GM19463 (cell line): ENCODE measurements around the gene RIMBP2.

Experiments used
- ATAC-seq: cut with Tn5 transposase; IDR thresholded peaks from one replicate; pipeline ENCODE4 v1.9.1; 2021; ENCODE audit warnings: mild to moderate bottlenecking, moderate library complexity; ENCODE audit not compliant: unreplicated experiment

RIMBP2 gene

DNA sequence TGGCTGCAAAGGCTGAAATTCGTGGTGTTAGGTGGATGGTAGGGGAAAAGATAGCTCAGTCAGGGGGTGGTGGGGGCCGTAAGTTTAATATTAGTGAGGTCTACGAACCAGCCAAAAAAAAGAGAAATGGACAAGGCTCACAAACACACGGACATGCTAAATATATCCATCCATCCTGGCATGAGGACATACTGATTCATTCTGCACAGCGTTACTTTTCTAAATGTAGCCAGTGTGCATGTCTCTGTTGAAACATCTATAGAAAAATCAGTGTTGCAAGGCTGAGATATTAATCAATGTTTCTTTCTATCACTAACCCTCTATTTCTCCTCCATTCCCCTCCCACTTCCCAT is 227.8 kb downstream of the RIMBP2 start:
- ATAC-seq = no peak

DNA sequence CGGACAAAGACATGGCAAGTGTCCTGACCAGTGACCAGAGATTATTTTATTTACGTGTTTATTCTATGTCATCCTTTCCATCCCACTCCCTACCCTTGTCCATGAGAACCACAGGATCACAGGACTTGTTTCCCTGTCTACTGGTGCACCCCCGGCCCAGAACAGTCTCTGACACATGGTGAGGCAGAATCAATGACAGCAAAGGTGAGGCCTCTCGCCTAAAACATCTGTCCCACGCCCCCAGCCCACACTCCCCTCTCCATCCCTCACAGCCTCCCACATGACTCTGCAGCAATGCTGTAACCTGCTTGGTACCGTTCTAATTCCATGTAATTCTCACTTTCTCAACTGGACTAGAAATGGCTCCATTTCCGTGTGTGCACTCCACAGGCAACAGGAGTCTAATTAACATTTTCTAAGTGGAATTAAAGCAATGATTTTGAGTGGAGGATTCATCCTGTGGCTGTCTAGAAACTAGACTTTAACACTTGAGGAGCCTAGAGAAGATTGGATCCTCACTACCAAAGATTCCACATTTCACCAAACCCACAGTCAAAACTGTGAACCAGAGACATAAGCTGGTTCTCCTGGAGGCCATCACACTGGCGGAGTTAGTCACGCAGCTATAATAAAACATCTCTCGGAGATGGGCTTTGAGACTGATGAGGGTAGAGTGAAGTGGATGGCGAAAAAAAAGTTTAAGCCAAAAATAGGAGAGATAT is 228.3 kb downstream of the RIMBP2 start:
- ATAC-seq = no peak

DNA sequence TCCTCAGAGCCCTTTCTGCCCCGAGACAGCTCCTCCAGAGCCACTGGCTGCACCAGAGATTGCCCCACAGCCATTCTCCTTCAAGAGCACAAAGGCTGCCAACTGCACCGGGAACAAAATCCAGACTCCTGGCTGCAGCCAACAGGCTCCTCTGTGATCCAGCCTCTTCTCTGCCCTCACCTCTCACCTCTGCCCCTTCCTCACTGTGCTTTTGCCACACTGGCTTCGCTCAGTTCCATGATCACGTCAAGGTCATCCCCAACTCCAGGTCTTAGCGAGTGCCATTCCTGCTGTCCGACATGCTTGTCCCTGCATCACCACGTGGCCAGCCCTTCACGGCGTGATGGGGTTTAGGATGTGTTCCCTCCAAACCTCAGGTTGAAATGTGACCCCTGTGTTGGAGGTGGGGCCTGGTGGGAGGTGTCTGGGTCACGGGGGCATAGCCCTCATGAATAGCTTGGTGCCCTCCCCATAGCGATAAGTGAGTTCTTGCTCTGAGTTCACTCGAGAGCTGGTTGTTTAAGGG is 229.1 kb downstream of the RIMBP2 start:
- ATAC-seq = no peak

DNA sequence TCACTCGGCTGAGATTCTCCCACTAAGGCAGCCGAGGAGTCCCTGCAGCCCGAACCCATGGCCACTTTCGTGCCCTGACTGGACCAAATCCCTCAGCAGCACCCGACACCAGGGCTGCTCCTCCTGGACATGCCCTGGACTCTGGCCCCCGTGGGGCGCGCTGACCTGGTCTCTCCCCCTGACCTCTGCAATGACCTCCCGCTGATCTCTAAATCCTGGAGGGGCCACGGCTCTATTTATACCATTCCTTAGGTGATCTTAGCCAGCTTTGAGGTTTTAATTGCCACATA is 230.0 kb downstream of the RIMBP2 start:
- no peak for ATAC-seq

DNA sequence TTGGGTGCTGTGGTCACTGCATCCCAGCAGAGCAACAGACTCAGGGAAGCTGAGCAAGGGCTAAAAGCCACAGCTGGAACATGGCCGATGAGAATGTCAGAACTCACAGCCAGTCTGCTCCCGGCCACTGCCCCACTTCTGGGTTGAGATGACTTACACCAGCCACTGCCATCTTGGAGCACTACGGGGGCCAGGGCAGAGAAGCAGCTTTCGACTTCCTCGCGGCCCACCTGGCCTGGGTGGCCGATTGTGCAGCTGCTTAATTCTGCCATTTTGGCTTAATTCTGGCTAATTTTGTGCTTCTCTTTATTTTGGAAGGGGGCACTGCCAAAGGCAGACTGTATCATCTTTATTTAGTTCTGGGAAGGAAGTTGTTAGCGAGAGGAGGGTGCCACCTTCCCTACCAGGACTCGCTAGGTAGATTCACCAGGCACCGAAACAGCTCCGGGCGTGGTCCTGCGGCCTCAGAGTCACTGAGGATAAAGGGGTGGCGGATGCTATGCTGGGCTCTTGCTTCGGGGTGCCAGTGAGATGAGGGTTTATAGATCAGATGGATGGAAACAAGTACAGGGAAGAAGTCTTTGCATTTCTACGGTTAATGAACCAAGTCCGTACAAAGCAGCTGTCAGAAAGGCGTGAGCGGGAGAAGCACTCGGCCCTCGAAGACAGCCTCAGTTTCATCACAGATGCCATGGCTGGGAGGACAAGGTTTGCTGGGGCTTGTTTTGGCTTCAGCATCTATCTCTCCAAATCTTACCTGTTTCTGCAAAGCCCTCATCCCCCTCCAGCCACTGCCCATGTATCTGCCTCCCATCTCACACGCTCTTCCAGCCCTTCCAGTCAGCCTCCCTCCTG is 230.6 kb downstream of the RIMBP2 start:
- no peak for ATAC-seq

DNA sequence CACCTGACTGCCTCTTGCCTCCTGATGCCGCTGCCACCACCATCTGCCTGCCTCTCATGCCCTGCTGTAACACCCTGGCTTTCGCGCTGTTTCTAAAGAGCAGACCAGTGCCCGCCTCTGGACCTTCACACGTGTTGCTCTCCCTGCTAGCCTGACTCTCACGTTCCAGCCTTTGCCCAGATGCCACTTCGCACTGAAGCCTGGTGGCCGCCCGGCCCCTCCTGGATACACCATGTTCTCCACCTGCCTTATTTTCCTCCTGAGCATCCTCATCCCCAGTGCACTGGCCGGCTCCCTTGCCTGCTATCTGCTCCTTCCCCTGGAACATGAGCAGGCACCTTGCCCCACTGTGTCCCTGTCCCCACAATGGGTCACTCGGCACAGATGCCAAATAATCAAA is 231.9 kb downstream of the RIMBP2 start:
- ATAC-seq = no peak

DNA sequence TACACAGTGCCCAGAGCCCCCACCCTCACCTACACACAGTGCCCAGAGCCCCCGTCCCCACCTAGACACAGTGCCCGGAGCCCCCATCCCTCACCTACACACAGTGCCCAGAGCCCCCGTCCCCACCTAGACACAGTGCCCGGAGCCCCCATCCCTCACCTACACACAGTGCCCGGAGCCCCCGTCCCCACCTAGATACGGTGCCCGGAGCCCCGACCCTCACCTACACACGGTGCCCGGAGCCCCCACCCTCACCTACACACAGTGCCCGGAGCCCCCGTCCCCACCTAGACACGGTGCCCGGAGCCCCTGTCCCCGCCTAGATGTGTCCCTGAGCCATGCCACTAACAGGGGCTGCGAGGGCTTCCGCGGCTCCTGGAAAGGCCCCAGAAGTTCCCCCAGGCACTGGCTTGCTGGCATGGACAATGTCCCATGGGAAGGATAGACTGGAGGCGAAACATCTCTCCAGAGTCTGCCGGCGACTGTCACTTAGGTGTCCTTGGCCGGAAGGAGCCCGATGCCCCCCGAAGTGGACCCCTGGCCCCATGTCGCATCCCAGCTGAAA is 232.4 kb downstream of the RIMBP2 start:
- ATAC-seq = no peak

DNA sequence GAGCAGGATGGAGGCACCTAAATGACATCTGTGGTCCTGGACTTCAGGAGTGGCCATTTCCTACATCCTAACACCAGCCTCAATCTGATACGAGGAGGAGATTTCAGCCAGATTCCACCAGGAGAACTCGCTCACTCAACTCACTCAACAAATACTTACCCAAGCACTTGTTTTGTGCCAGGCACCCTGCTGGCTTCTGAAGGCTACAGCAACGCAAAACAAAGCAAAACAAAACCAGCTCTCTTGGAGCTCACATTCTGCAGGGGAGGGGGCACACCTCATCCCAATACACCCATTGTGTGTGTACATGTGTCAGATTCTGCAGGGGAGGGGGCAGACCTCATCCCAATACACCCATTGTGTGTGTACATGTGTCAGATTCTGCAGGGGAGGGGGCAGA is 233.7 kb downstream of the RIMBP2 start:
- ATAC-seq = no peak

DNA sequence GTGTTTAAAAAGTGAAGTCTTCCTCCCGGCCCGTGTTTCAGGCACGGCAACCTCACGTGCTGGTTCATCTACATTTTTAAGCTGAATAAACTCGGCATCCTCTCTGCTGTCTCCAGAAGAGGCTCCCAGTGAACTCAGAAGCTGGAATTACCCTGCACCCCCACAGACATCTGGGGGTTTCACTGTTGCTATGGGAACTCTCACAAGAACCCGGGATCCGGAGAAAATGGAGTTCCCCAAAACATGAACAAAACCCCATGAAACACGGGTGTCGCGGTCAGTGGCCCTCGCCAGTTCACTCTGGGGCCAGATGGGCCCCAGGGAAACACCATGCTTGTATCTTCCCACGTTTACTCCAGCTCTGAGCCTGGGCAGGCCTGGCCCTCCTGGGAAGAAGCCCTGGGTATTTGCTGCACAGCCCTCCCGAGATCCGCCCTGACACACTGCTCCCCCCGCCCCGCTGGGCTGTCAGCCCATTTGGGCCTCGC is 234.7 kb downstream of the RIMBP2 start:
- ATAC-seq = no peak

DNA sequence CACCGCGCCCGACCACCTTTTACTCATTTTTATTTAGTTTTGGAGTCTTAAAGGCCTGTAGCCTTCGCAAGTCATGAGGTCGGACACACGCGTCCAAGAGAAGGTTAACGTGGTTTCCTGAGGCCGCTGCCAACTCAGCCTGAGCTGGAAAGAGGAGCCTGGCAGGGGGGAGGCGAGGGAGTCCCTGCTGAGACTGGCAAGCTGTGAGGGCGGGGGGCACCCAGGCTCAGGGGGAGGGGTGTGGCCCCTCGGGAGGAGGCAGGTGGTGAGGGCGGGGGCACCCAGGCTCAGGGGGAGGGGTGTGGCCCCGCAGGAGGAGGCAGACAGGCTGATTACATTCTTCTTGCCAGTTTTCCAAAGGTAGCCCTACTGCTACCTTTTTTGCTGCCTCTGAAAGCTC is 235.2 kb downstream of the RIMBP2 start:
- ATAC-seq = no peak

DNA sequence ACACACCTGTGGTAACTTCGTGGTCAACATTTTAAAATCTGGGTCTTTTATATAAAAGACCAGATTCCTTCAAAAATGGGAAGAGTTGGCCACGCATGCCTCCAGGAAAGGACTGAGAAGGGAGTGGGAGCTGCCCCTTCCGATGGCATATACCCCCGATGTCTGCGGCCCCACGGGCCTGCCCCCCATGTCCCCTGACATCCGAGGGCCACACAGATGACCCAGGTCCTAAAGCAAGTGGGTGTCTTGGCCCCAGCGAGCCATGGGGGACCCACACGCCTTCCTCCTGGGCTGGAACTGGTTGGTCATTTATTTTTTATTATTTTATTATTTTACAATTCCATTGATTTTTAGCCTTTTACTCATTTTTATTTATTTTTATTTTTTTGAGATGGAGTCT is 235.9 kb downstream of the RIMBP2 start:
- ATAC-seq = no peak

DNA sequence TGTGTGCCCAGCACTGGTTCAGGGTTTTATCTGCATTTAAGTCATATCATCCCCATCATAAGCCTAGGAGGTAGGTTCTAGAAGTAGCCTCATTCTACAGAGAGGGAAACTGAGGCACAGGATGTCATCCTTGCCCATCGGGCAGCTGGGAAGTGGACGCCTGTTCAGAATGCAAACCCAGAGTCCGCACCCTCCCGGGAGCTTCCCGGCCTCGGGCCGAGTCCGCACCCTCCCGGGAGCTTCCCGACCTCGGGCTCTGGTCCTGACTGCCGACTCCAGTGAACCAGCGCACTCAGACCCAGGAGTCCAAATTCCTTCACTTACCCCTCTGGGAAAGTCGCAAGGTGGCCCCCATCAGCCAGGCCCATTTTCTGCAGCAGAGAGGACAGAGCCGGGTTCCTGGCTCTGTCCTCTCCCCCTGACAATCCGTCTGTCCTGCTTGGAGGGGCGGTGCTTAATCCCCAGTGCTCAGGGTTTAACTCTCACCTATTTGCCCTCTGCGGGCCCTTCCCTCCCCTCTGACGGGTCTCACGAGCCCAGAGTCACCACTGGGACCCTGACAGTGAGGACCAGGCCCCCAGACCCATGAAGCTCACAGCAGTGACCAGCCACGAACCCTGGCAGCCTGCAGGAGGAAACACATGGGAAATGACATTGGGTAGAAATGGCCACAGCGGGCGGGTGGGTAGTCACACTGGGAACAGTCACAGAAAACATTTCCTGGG is 236.5 kb downstream of the RIMBP2 start:
- no peak for ATAC-seq

DNA sequence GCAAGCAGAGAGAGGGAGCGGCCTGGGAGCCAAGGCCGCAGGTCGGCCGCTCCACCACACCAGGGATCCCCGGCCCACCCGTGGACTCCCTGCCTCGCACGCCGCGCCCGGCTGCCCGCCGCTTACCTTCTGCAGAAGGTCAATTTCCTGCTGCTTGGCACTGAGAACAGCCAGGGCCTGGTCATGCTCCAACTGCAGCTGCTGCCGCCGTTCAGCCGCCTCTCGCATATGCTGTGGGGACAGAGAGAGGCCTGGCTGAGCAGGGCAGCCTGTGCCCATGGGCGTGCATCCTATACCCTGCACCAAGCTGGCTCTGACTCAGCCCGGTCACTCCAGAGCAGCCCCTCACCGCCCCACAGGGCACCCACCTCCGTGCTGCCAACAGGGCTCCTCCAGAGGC is 237.3 kb downstream of the RIMBP2 start:
- ATAC-seq = no peak

DNA sequence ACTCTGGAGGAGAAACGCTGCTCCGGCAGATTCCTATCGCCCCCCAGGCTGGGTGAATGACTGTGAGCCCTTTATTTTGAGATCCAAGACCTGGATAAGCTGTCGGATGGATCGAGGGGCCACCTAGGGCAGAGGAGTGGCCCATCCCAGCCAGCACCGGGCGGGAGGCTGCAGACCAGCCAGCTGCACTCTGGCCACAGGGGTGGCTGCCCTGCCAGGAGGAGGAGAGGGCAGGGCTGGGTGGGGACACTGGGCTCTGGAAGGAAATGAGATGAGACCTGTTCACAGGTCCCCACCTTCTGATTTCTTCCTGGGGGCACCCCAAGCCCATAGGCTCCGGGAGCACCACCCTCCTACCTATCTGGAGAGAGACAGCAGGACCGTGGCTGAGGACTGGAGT is 238.4 kb downstream of the RIMBP2 start:
- no peak for ATAC-seq

DNA sequence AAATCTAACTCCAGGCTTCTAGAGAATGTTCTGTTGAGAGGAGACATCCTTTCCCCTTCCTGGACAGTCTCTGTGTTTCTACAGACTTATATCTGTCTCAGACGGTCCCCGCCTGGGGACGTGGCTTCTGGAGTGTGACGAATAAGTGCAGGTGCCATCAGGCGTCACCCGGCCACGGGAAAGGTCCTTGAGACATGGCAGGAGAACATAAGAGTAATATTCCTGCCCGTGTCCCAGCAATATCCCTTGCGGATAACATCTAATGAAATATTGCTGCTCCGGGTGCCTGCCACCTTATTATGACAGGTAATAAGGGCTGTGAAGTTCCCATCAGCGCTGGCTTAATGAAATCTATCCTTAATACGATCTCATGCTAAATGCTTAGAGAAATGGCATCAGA is 238.8 kb downstream of the RIMBP2 start:
- ATAC-seq = no peak

DNA sequence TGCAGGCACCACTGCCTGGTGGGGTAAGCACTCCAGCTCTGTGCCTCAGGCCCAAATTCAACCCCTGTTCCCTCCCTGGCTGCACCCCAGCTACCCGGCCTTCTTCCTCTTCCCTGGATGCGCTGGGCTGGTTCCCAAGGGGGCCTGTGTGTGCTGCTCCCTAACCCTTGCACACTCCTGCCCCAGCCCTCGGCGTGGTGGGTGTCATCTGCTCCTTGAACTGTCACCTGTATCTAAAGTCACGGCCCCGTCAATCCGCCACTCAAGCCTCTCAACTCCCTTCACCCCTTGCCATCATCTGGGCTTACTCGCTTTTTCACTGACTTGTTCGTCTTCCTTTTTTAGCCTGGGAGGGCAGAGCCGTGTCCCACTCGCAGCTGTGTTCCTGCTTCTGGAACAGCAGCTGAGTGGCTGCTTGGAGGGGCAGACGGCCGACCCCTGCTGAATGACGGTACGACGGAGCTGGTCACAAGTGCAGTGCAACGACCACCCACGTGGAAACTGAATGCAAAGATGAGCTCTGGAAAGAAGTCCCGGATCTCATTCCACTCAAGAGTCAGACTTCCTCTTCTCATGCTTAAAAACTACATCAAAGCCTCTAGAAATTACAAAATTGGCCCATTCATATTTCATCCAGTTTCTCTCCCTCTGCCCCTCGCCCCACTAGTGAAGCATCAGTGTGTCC is 239.5 kb downstream of the RIMBP2 start:
- ATAC-seq = no peak

DNA sequence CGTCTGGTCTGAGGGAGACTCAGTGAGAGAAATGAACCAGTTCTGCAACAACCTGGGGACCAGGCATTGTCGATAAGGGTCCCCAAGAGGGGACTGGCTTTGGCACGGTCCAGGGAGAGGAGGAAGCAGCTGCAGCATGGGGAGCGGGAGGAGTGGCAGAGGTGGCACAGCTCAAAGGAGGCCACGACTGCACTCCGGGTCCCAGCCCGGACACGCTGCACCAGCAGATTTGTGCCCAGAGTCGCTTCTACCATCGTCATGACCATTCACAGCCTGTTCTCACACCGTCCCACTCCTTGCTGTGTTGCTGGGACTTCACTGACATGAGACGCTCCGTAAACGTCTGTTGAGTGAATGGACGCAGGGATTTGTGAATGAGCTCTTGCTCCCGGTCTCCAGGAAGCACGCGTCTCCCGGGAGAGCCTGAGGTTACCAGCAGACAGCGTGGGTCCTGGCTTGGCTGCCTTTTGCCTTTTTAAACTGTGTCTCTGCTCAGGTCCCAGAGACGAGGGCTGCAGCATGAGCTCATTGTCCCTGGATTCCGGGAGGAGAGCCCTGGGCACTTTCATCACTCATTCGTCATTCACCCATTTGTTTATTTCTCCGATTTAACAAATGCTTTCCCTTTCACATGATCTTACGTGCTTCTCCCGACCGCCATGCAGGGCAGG is 241.4 kb downstream of the RIMBP2 start:
- ATAC-seq = no peak

DNA sequence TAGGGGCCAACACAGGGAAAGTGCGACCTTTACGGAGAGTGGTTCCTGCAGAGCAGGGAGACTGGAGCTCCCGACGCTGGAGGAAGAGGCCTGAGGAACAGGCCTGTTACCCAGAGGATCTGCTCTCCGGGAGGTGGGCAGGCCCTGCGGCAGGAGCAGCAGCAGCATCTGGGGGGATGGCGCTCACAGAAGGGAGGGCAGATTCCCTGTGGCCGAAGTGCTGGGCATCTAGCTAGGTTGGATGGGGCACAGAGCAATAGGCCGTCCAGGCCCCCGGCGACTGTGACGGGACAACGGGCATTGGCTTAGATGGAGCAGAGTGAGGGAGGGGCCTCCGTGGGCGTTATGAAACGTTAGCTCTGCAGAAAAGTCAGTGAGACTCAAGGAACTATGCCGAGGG is 242.8 kb downstream of the RIMBP2 start:
- ATAC-seq = no peak

DNA sequence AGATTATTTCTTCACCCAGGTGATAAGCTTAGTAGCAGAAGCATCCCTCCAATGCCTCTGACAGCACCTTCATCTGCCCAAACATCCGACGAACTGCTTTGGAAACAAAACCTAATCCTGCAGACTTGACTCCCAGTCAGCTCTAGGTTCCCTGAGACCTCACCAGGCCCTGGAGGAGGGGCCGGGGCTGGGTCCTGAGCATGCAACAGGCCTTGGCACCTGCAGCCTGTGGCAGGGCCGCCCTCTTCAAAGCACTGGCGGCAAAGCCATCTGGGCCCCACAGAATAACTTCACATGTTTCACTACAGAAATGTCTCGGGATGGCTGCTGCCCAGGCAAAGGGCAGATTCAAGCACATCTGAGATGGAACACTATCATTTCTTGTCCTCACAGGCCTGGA is 245.1 kb downstream of the RIMBP2 start:
- ATAC-seq = no peak

DNA sequence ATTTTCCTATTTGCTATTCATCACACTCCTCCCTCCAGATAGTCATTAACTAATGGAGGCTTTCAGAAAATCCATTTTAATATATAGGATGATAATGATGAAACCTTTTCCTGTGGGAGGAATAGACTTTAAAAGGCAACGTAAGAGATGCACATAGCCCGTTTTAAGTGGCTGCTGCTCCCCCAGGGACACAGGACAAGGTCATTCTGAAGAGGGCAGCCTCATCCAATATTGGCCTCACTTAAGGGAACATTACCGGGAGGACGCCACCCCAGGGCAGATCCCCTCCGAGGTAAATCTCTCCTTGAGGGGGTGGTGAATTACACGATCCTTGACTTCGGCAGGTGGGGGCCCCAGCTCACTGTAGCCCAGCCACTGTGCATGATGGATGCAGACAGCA is 246.5 kb downstream of the RIMBP2 start:
- no peak for ATAC-seq
